Smooth muscle cell (in vitro differentiated cells): ENCODE measurements around the gene BMP3. TPM values are rescaled to one million over a fixed set of nuclear protein-coding genes. Genes with fewer than 3 reads are reported as not detected.

Source experiments
- DNase-seq: peaks from one replicate; lab custom pipeline; 2025; ENCODE audit not compliant: unreplicated experiment; lab: John Stamatoyannopoulos, UW
- H2AFZ ChIP-seq: fragments of 200-600 bp; sonication (generic); 2 replicates; pipeline ENCODE4 v1.6.0; 2016; ENCODE audit warnings: antibody characterized with exemption, low read depth, mild to moderate bottlenecking
- H3F3A ChIP-seq: fragments of 200-600 bp; sonication (generic); 2 replicates; pipeline ENCODE4 v1.6.0; 2017; ENCODE audit warnings: antibody characterized with exemption, low read depth
- H3K27ac ChIP-seq: fragments of 200-600 bp; sonication (generic); 2 replicates; pipeline ENCODE4 v1.5.1; 2016; ENCODE audit warnings: low read depth, mild to moderate bottlenecking
- H3K27me3 ChIP-seq: fragments of 200-600 bp; sonication (generic); 2 replicates; pipeline ENCODE4 v1.6.1; 2016; ENCODE audit warnings: low read depth, mild to moderate bottlenecking
- H3K36me3 ChIP-seq: fragments of 200-600 bp; sonication (generic); 2 replicates; pipeline ENCODE4 v1.5.1; 2016; ENCODE audit warnings: low read depth
- H3K4me1 ChIP-seq: fragments of 200-600 bp; sonication (generic); 2 replicates; pipeline ENCODE4 v1.5.1; 2016; ENCODE audit warnings: low read depth
- H3K4me2 ChIP-seq: fragments of 200-600 bp; sonication (generic); 2 replicates; pipeline ENCODE4 v1.6.0; 2016; ENCODE audit warnings: mild to moderate bottlenecking
- H3K4me3 ChIP-seq: fragments of 200-600 bp; sonication (generic); 2 replicates; pipeline ENCODE4 v1.5.1; 2016; ENCODE audit warnings: mild to moderate bottlenecking
- H3K79me2 ChIP-seq: fragments of 200-600 bp; sonication (generic); 2 replicates; pipeline ENCODE4 v1.6.0; 2016; ENCODE audit warnings: low read depth, mild to moderate bottlenecking
- H3K9ac ChIP-seq: fragments of 200-600 bp; sonication (generic); 2 replicates; pipeline ENCODE4 v1.6.0; 2016; ENCODE audit warnings: low read depth
- H3K9me3 ChIP-seq: fragments of 200-600 bp; sonication (generic); replicated peaks from 2 replicates; pipeline ENCODE4 v1.5.1; 2016; ENCODE audit warnings: low read depth
- H4K20me1 ChIP-seq: fragments of 200-600 bp; sonication (generic); 2 replicates; pipeline ENCODE4 v1.6.0; 2016; ENCODE audit warnings: low read depth
- WGBS: methylation state at CpG from one replicate; pipeline ENCODE4 v1.1.7; 2016; ENCODE audit warnings: low lambda C conversion rate; 5-methylcytosine and 5-hydroxymethylcytosine counted together
- polyA plus RNA-seq: library from polyadenylated mRNA; unstranded; fragments of >200 nt; fragmentation: Nextera tagmentation; extraction: Ambion mirVana; gene quantifications from 2 replicates; pipeline ENCODE4 v1.2.1, GENCODE V29; 2016
- total RNA-seq: library from RNA; depleted of rRNA; stranded (reverse); fragments of >200 nt; gene quantifications from 2 replicates; pipeline ENCODE4 v1.2.3, GENCODE V29; 2014
- TF ChIP-seq, protein P1 (sequence below): fragments of 200-600 bp; sonication (generic); IDR thresholded peaks from 2 replicates; pipeline ENCODE4 v1.5.1; 2017; ENCODE audit warnings: borderline replicate concordance, mild to moderate bottlenecking, antibody characterized with exemption; ENCODE audit not compliant: insufficient read depth, poor library complexity, severe bottlenecking

Gene BMP3
- total and polyA plus RNA-seq, 2 experiments from 2014 or later, result not detected

DNA sequence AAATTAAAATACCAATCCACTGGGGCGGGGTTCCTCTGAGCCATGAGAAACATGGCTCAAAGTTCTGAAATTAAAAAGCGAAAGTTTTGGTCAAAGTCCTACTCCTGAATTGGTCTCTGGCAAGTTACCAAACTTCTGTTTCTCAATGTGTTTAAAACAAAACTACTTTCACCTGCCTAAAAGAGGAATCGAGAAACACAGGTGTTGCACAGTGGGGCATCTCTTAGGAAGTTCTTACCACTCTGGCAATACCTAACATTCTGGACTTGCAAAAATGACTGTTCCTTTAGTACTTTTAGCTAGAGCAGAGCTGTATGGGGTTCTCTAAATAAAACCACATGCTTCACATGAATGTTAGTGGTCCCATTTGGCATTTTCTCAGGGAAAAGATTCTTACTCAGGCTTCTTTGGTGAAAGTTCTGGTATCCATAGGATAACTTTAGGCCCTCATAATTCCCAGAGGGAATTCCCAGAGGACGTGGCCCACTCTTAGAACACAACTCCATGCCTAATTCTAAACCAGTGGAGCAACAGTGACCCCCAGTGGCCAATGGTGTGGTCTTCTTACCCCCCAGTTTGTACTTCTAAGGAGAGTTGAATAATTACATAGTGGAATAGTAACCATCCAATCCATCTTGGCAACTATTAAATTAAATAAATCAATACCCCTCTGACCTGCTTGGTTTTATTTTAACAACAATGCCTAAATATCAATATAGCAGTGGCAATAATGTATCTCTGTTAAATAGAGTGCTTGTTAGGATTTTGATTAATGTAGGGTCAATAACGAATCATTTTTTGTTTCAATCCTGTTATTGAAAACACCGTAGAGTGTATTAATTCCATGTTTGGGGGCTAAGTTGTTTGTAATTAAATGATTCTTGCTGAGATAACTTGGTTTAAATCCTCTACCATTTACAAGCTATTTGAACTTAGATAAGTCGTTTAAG is 21.9 kb downstream of the BMP3 start:
- no peaks in the 10 kb centered on the region for H4K20me1 ChIP-seq
- no peaks in the 10 kb centered on the region for H3F3A ChIP-seq
- H3K4me2 ChIP-seq, result no peak overlapping the region
- H3K27ac ChIP-seq, result no peak overlapping the region
- H2AFZ ChIP-seq, result no peak overlapping the region
- WGBS, result 75% methylated on average over 7 of the region's 7 CpGs
- H3K79me2 ChIP-seq, result no peaks in the 10 kb centered on the region
- H3K9ac ChIP-seq, result no peak overlapping the region
- H3K27me3 ChIP-seq, result peaks cover 36% of the 10 kb centered on the region
- H3K4me3 ChIP-seq, result no peak overlapping the region
- DNase-seq, result no peak
- H3K36me3 ChIP-seq, result no peaks in the 10 kb centered on the region
- H3K4me1 ChIP-seq, result no peaks in the 10 kb centered on the region
- no peaks in the 10 kb centered on the region for H3K9me3 ChIP-seq
- TF ChIP-seq, protein P1, sequence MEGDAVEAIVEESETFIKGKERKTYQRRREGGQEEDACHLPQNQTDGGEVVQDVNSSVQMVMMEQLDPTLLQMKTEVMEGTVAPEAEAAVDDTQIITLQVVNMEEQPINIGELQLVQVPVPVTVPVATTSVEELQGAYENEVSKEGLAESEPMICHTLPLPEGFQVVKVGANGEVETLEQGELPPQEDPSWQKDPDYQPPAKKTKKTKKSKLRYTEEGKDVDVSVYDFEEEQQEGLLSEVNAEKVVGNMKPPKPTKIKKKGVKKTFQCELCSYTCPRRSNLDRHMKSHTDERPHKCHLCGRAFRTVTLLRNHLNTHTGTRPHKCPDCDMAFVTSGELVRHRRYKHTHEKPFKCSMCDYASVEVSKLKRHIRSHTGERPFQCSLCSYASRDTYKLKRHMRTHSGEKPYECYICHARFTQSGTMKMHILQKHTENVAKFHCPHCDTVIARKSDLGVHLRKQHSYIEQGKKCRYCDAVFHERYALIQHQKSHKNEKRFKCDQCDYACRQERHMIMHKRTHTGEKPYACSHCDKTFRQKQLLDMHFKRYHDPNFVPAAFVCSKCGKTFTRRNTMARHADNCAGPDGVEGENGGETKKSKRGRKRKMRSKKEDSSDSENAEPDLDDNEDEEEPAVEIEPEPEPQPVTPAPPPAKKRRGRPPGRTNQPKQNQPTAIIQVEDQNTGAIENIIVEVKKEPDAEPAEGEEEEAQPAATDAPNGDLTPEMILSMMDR, result peak; percentile 66

DNA sequence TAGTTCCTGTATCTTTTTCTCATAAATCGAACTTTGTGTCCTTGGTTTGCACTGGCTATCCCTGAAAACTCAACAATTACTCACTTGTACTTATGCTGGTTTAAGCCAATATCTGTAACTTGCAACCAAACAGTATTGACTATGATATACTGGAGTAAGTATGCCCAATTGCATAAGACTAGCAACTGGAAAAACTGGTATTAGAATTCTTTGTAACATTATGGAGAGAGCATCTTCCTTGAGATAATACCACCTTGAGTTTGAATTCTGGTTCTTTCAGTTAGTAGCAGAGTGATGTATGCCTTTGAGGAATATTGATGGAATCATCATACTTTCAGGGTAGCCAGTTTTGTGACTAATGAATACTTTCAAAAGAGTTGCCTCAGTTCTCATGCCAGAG is 28.1 kb downstream of the BMP3 start:
- H4K20me1 ChIP-seq, result no peaks in the 10 kb centered on the region
- H3K27ac ChIP-seq, result no peak overlapping the region
- H3K9ac ChIP-seq, result no peak overlapping the region
- no peak for DNase-seq
- H3F3A ChIP-seq, result no peaks in the 10 kb centered on the region
- H3K9me3 ChIP-seq, result no peaks in the 10 kb centered on the region
- no peak overlapping the region for H2AFZ ChIP-seq
- TF ChIP-seq, protein P1, result no peak
- H3K4me2 ChIP-seq, result no peak overlapping the region
- no peaks in the 10 kb centered on the region for H3K4me1 ChIP-seq
- H3K4me3 ChIP-seq, result no peak overlapping the region
- peaks cover 28% of the 10 kb centered on the region for H3K27me3 ChIP-seq
- H3K79me2 ChIP-seq, result no peaks in the 10 kb centered on the region
- H3K36me3 ChIP-seq, result no peaks in the 10 kb centered on the region
- WGBS, result 63% methylated on average over 1 of the region's 1 CpG

DNA sequence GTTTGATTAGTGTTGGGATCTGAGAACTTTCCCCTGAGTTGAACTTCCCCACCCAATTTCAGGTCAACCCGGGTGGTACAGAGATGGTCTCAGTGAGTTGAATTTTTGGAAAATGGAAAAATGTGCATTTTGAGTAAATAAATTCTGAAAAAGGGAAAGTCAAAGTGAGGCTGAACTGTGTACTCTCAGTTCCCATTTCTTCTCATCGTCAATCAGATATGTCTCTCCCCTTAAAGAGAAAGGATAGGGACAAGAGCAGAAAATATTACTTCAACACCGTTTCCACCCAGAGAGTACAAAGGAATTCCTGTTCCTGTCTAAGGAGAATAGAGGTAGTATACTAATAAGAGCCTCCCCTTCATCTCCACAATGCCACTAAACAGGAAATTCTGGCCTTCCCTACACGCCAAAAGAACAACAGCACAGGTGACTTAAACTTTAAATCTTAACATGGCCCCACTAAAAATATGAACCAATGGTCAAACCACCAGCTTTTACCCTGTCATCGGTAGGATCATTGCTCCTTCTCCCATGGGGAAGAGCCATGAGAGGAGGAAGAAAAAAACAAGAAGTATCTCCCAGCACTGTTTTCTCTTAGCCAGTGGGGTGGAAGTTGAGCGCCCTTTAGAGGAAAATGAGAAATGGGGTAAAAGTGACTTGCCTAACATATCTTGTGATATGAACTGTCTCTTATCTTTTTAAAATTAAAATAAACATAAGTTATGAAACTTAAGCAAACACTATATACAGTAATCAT is 30.3 kb downstream of the BMP3 start:
- no peak overlapping the region for H3K9ac ChIP-seq
- peaks cover 28% of the 10 kb centered on the region for H3K27me3 ChIP-seq
- no peak overlapping the region for H3K4me3 ChIP-seq
- H2AFZ ChIP-seq, result no peak overlapping the region
- WGBS, result 81% methylated on average over 6 of the region's 6 CpGs
- no peak overlapping the region for H3K27ac ChIP-seq
- no peaks in the 10 kb centered on the region for H3F3A ChIP-seq
- H3K79me2 ChIP-seq, result no peaks in the 10 kb centered on the region
- TF ChIP-seq, protein P1, result no peak
- no peaks in the 10 kb centered on the region for H3K36me3 ChIP-seq
- no peak overlapping the region for H3K4me2 ChIP-seq
- no peaks in the 10 kb centered on the region for H4K20me1 ChIP-seq
- no peaks in the 10 kb centered on the region for H3K9me3 ChIP-seq
- no peaks in the 10 kb centered on the region for H3K4me1 ChIP-seq
- no peak for DNase-seq
